ENCODE measurements around the gene XRCC6.

- peak; percentile 94 to 99 (median 96) for TF ChIP-seq CTCF (IDR thresholded peaks at IDR 0.05)
- peak in 1 of 2 donors; percentile 11 for TF ChIP-seq POLR2A (IDR thresholded peaks at IDR 0.05)
Observed at GRCh38 chr22:41697126-41697775, 76.2 kb downstream of the XRCC6 start.

Measured in Peyer's patch (tissue), 4 donors.